ENCODE results near the gene PPM1H.

- TF ChIP-seq CTCF (IDR thresholded peaks at IDR 0.05) (no peak), EZH2 (IDR thresholded peaks at IDR 0.05; ENCODE audit: borderline replicate concordance, insufficient read depth, low read depth, low read length, poor library complexity, severe bottlenecking) (no peak)
Measured at GRCh38 chr12:62703011-62703380, 232.0 kb downstream of the PPM1H start.

All from B cell (primary cell).